HCT116 (cell line): ENCODE results near the gene PLCXD1. TPM values are rescaled to one million over a fixed set of nuclear protein-coding genes. Genes with fewer than 3 reads are reported as not detected.

ENCODE experiments used
- ATAC-seq: fragments of 200-7000 bp; cut with Tn5 transposase; 2 replicates; pipeline ENCODE4 v1.9.1; 2020; ENCODE audit warnings: mild to moderate bottlenecking, moderate library complexity
- BruUV-seq: library from RNA; stranded (reverse); fragments of 400-500 nt; replicated peaks from 2 replicates; lab custom pipeline; 2021; lab: Mats Ljungman, UMichigan
- CTCF ChIA-PET: fragments of 300-600 bp; sonication (Branson Sonifier 250); formaldehyde crosslinking; loops from one replicate; lab custom pipeline; 2021; ENCODE audit warnings: antibody characterized with exemption; lab: Charles Lee
- POLR2A ChIA-PET: fragments of 300-600, 350-600 bp; sonication (Branson Sonifier 250); formaldehyde crosslinking; loops from one replicate; lab custom pipeline; 2021; ENCODE audit warnings: antibody characterized with exemption; lab: Charles Lee
- RAD21 ChIA-PET, 2 experiments: fragments of 300-600 bp; sonication (Branson Sonifier 250); formaldehyde crosslinking; loops; one replicate each; lab custom pipeline; 2023; ENCODE audit warnings: low total read pairs in 2 of 2; ENCODE audit not compliant: uncharacterized antibody in 2 of 2, unreplicated experiment in 2 of 2, low non-redundant PET in 1 of 2; lab: Charles Lee
- DNase-seq: peaks from one replicate; pipeline ENCODE4 v3.0.0-alpha.2; 2010; ENCODE audit warnings: low read depth, low spot score
- H2AFZ ChIP-seq: fragments of 200-600 bp; shearing (Covaris generic), sonication (generic); 2 replicates; pipeline ENCODE4 v1.6.1; 2017; ENCODE audit warnings: low read depth, mixed run types, mixed read lengths, antibody characterized with exemption, low read length; ENCODE audit not compliant: poor library complexity, severe bottlenecking
- H3K27ac ChIP-seq: 2 replicates; pipeline ENCODE4 v1.5.1; 2012; ENCODE audit warnings: low read depth, low read length
- H3K27me3 ChIP-seq: fragments of 200-600 bp; sonication (generic); 2 replicates; pipeline ENCODE4 v1.6.1; 2016; ENCODE audit warnings: mixed run types, low read length, mixed read lengths; ENCODE audit not compliant: insufficient read depth
- H3K36me3 ChIP-seq, 2 experiments: fragments of 200-500 bp in 1 of 2; fragments of 200-600 bp in 1 of 2; sonication (Bioruptor generic) in 1 of 2; sonication (generic) in 1 of 2; 2 replicates each; pipeline versions ENCODE4 v1.5.1 to v1.6.1; 2014 to 2016; ENCODE audit warnings: low read length in 2 of 2, inconsistent platforms in 1 of 2, mixed read lengths in 1 of 2, mixed run types in 1 of 2; ENCODE audit not compliant: insufficient read depth in 2 of 2, control insufficient read depth in 1 of 2
- H3K4me1 ChIP-seq, 2 experiments: fragments of 200-600 bp in 1 of 2; sonication (generic) in 1 of 2; 2 replicates each; pipeline versions ENCODE4 v1.5.1 to v1.6.1; 2012 to 2017; ENCODE audit warnings: low read length in 2 of 2, inconsistent platforms in 1 of 2, mild to moderate bottlenecking in 1 of 2, mixed read lengths in 1 of 2, mixed run types in 1 of 2, moderate library complexity in 1 of 2; ENCODE audit not compliant: insufficient read depth in 2 of 2, control insufficient read depth in 1 of 2
- H3K4me2 ChIP-seq: fragments of 200-600 bp; sonication (generic); 2 replicates; pipeline ENCODE4 v1.6.1; 2017; ENCODE audit warnings: mixed run types, low read length, mixed read lengths
- H3K4me3 ChIP-seq, 2 experiments: fragments of 200-600 bp in 1 of 2; sonication (generic) in 1 of 2; replicated peaks in 1 of 2; 2 replicates each; pipeline ENCODE4 v1.5.1; 2011 to 2016; ENCODE audit warnings: low read length in 2 of 2, control low read depth in 1 of 2, low read depth in 1 of 2, mild to moderate bottlenecking in 1 of 2, mixed read lengths in 1 of 2, mixed run types in 1 of 2
- H3K79me2 ChIP-seq: fragments of 200-600 bp; sonication (generic); 2 replicates; pipeline ENCODE4 v1.6.1; 2017; ENCODE audit warnings: mild to moderate bottlenecking, mixed run types, low read length, moderate library complexity, mixed read lengths; ENCODE audit not compliant: insufficient read depth
- H3K9ac ChIP-seq: fragments of 200-600 bp; sonication (generic); 2 replicates; pipeline ENCODE4 v1.6.1; 2016; ENCODE audit warnings: low read length, mixed read lengths
- H3K9me2 ChIP-seq: fragments of 200-600 bp; sonication (generic), shearing (Covaris generic); 2 replicates; pipeline ENCODE4 v1.6.1; 2017; ENCODE audit warnings: mixed run types, mild to moderate bottlenecking, moderate library complexity; ENCODE audit not compliant: insufficient read depth
- H3K9me3 ChIP-seq, 2 experiments: fragments of 200-500 bp in 1 of 2; fragments of 200-600 bp in 1 of 2; sonication (Bioruptor generic) in 1 of 2; sonication (generic) in 1 of 2; 2 replicates each; pipeline ENCODE4 v1.6.1; 2014 to 2017; ENCODE audit warnings: low read length in 2 of 2, mixed read lengths in 2 of 2, inconsistent platforms in 1 of 2, low read depth in 1 of 2, mild to moderate bottlenecking in 1 of 2, mixed run types in 1 of 2, moderate library complexity in 1 of 2; ENCODE audit not compliant: control insufficient read depth in 1 of 2, insufficient read depth in 1 of 2
- H4K20me1 ChIP-seq: fragments of 200-600 bp; sonication (generic), shearing (Covaris generic); 2 replicates; pipeline ENCODE4 v1.6.1; 2017; ENCODE audit warnings: mixed run types, mild to moderate bottlenecking, moderate library complexity; ENCODE audit not compliant: insufficient read depth
- CEBPB ChIP-seq: IDR thresholded peaks from 2 replicates; pipeline ENCODE4 v1.6.1; 2012; ENCODE audit warnings: low read depth
- CTCF ChIP-seq, 3 experiments: fragments of 200-600 bp in 1 of 3; sonication (generic) in 1 of 3; IDR thresholded peaks in 2 of 3; conservative IDR thresholded peaks in 1 of 3; 2 replicates each; pipeline ENCODE4 v1.5.1; 2012 to 2017; ENCODE audit warnings: low read depth in 2 of 3, low read length in 2 of 3, antibody characterized with exemption in 1 of 3, borderline replicate concordance in 1 of 3, control low read depth in 1 of 3, mild to moderate bottlenecking in 1 of 3, mixed read lengths in 1 of 3, mixed run types in 1 of 3, moderate library complexity in 1 of 3; ENCODE audit not compliant: insufficient read depth in 1 of 3
- EGR1 ChIP-seq: IDR thresholded peaks from 2 replicates; pipeline ENCODE4 v1.6.1; 2012; ENCODE audit warnings: low read depth
- ELF1 ChIP-seq: IDR thresholded peaks from 2 replicates; pipeline ENCODE4 v1.6.1; 2012; ENCODE audit warnings: low read depth, borderline replicate concordance
- FOSL1 ChIP-seq: IDR thresholded peaks from 2 replicates; pipeline ENCODE4 v1.6.1; 2012; ENCODE audit warnings: low read depth
- MAX ChIP-seq: IDR thresholded peaks from 2 replicates; pipeline ENCODE4 v1.6.1; 2012
- POLR2A ChIP-seq: IDR thresholded peaks from 2 replicates; pipeline ENCODE4 v1.7.0; 2011; ENCODE audit warnings: borderline replicate concordance; ENCODE audit not compliant: insufficient read depth, insufficient read length; ENCODE audit errors: extremely low read depth
- POLR2AphosphoS5 ChIP-seq: IDR thresholded peaks from 2 replicates; pipeline ENCODE4 v1.6.1; 2011; ENCODE audit warnings: mild to moderate bottlenecking, low read depth, low read length, moderate library complexity
- RAD21 ChIP-seq: IDR thresholded peaks from 2 replicates; pipeline ENCODE4 v1.6.1; 2012; ENCODE audit warnings: low read depth, mild to moderate bottlenecking
- SRF ChIP-seq: IDR thresholded peaks from 2 replicates; pipeline ENCODE4 v1.6.1; 2012; ENCODE audit warnings: low read depth
- TCF7L2 ChIP-seq: IDR thresholded peaks from 2 replicates; pipeline ENCODE4 v1.7.0; 2011; ENCODE audit warnings: borderline replicate concordance, inconsistent platforms; ENCODE audit not compliant: insufficient read depth, insufficient read length; ENCODE audit errors: extremely low read depth
- ZBTB33 ChIP-seq: IDR thresholded peaks from 2 replicates; pipeline ENCODE4 v1.6.1; 2011; ENCODE audit warnings: mild to moderate bottlenecking, low read length, moderate library complexity; ENCODE audit not compliant: insufficient replicate concordance; ENCODE audit errors: extremely low read depth
- ZFX ChIP-seq: fragments of 450-650 bp; IDR thresholded peaks from 2 replicates; pipeline ENCODE4 v1.6.1; 2017
- ZNF274 ChIP-seq: fragments of 200-500 bp; sonication (Bioruptor generic); IDR thresholded peaks from 2 replicates; pipeline ENCODE4 v1.6.1; 2014; ENCODE audit warnings: mild to moderate bottlenecking, low read depth, low read length, inconsistent platforms
- intact Hi-C: fragments of 100-400 bp; cut with micrococcal nuclease; formaldehyde crosslinking; loops from 2 replicates; pipeline ENCODE4 v1.10.0; 2022
- total RNA-seq: library from RNA; stranded (reverse); gene quantifications from one replicate; pipeline ENCODE4 v1.2.1, GENCODE V29; 2021; ENCODE audit not compliant: unreplicated experiment

The PLCXD1 gene
- total RNA-seq, 1 experiment from 2014 or later: 26.3 TPM

GRCh38 chrX:331151-331824, 50.1 kb downstream of the PLCXD1 start:
- H3K9me2 ChIP-seq: no peaks in the 10 kb centered on the region
- CTCF ChIA-PET: no interaction called here
- POLR2A ChIA-PET: no interaction called here
- no peak overlapping the region; a peak in 1 of 4 replicates for H3K4me3 ChIP-seq
- H2AFZ ChIP-seq: no peak overlapping the region
- no peak for DNase-seq
- RAD21 ChIA-PET: no interaction called here
- H3K36me3 ChIP-seq: no peaks in the 10 kb centered on the region
- peaks cover 5 to 13% of the 10 kb centered on the region in 2 experiments; a peak in 2 of 4 replicates for H3K4me1 ChIP-seq
- no peaks in the 10 kb centered on the region for H3K27me3 ChIP-seq
- intact Hi-C loops: no loop called here
- no peaks in the 10 kb centered on the region for H3K9me3 ChIP-seq
- H3K4me2 ChIP-seq: peak overlapping the region; percentile 59
- ATAC-seq: peak; percentile 82
- BruUV-seq: no TSS peak
- TF ChIP-seq TCF7L2 (peak; percentile 51), CEBPB (no peak), SRF (no peak), RAD21 (no peak)
- H3K9ac ChIP-seq: no peak overlapping the region
- H3K27ac ChIP-seq: no peak overlapping the region; the same call in 1 of the 2 replicates
- no peaks in the 10 kb centered on the region for H4K20me1 ChIP-seq
- H3K79me2 ChIP-seq: no peaks in the 10 kb centered on the region

- Histone ChIP-seq H3K36me3 (no peaks in the 10 kb centered on the region), H3K27ac (no peak overlapping the region), H3K9me3 (no peaks in the 10 kb centered on the region), H4K20me1 (no peaks in the 10 kb centered on the region), H3K9me2 (no peaks in the 10 kb centered on the region), H3K27me3 (no peaks in the 10 kb centered on the region), H3K4me3 (no peak overlapping the region), H3K9ac (no peak overlapping the region), H3K4me2 (peak overlapping the region; percentile 59), H3K4me1 (peaks cover 5 to 13% of the 10 kb centered on the region in 2 experiments; a peak in 2 of 4 replicates), H3K79me2 (no peaks in the 10 kb centered on the region), H2AFZ (no peak overlapping the region)
- CTCF ChIA-PET: no interaction called here
- TF ChIP-seq FOSL1 (no peak), ELF1 (no peak), CTCF (IDR thresholded peaks at IDR 0.05 in 2 of 3, conservative IDR thresholded peaks at IDR 0.05 in 1 of 3; ENCODE audit: borderline replicate concordance in 1 of 3, insufficient read depth in 1 of 3, low read depth in 2 of 3, low read length in 2 of 3) (no peak), ZNF274 (no peak), ZBTB33 (no peak), POLR2AphosphoS5 (no peak), EGR1 (no peak), SRF (no peak), MAX (no peak), POLR2A (no peak), ZFX (no peak)
- RAD21 ChIA-PET: no interaction called here
- POLR2A ChIA-PET: no interaction called here
- DNase-seq: no peak
- peak; percentile 66 for ATAC-seq
- no TSS peak for BruUV-seq
- intact Hi-C loops: no loop called here
Observed at GRCh38 chrX:331825-332495, 50.8 kb downstream of the PLCXD1 start.
